Kidney tubule cell (primary cell): Measurements from ENCODE around the gene CTDSPL.

ENCODE experiments used
- DNase-seq: peaks from one replicate; pipeline ENCODE4 v3.0.0-alpha.2; 2018; ENCODE audit warnings: low spot score

Gene CTDSPL

DNA sequence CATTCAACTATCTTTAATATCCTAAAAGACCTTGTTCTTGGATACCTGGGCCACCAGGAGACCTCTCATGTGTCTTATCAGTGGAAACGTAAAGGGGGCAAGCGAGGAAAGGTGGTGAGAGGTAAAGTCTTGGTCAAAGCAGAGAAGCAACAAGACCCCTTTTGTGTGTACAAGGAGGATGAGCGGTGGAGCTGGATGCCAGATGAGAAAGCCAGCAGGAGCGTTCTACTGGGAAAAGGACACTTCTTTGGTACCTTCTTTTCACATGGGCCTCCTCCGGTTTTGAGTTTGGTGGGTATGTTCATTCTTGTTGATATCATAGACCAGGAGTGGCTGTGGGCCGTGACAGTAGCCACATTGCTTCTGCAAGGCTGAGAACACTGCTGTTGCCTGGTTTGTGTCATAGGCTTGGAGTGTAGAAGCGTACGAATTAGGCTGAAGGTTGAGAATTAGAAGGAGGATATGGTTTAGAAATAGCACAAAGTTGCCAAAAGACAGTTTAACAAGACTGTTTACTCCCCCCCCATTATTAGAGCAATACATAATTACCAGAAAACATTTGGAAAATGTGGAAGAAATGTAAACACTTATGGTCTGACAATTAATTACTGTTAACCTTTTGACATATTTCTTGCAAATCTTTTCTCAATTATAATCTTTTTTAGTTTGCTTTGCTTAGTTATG, 82.1 kb downstream of the CTDSPL start:
- DNase-seq = no peak

DNA sequence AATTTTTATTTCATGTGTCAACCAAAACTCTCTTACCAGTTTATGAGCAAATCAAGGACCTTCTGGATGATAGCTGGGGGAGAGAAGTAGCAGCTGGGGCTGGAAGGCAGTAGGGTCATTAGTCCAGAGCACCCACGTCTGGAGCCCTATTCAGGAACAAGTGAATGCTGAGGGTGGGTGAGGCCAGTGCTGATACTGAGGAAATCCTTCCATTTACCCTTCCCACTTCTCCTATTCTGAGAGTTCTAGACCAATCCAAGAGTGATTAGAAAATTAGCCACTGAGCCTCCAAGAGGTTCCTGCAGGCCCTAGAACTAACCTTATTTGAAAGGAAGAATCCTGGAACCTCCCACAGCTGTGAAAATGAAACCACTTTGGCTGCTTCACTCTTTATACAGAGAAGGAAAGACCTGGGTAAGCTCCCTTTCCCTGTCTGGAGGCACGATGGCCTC, 82.7 kb downstream of the CTDSPL start:
- peak; percentile 46 for DNase-seq

DNA sequence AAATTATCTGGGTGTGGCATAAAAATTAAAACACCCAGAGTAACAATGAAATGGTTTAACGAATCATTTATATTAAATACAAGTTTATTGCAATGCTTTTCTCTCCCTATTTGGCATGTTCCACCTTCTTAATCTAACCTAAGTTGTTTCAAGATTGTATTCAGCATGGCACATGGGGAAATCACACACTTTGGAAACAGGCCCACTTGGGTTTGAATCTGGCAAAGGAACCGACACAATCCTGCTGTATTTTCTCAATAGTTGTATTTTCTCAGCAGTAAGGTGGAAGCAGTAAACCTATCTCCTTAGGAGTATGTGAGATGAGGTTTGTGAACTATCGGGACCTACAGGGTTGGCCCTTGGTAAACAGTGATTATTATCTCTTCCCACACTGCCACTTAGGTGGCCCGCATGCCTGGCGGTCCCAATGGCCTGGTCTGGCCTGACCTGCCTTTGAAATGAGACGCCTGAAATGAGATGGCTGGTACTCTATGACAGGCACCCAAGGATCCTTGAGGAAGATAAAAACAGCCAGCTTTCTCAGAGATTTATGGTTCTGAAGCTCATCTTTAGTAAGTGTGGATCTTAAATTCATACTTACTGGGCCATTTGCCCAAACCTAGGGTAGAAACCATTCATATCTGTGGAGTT, 83.6 kb downstream of the CTDSPL start:
- DNase-seq = no peak

- peak; percentile 76 for DNase-seq
These were observed 84.3 kb downstream of the CTDSPL start for GRCh38 chr3:37945807-37946530.

GRCh38 chr3:37946531-37946889, 84.8 kb downstream of the CTDSPL start:
- no peak for DNase-seq

GRCh38 chr3:37949866-37950265, 88.2 kb downstream of the CTDSPL start:
- DNase-seq = no peak

GRCh38 chr3:37952564-37952963, 90.9 kb downstream of the CTDSPL start:
- peak; percentile 62 for DNase-seq

DNA sequence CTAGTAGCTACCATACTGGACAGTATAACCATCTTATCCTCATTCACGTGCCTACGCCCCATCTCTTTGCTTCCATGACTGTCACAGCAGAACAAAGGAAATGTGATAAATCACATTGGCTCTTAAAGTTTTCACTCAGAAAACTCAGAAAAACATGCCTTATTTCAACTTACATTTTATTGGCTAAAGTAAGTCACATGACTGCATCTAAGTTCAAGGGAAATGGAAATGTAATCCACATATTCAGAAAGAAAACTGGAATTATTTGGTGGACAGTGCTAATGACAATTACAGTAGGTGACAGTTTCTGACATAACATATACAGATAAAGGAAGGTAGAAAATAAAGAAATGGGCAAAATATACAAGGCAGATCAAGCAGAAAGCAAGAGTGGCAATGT, 91.5 kb downstream of the CTDSPL start:
- no peak for DNase-seq

- DNase-seq = no peak
These were observed 92.2 kb downstream of the CTDSPL start for GRCh38 chr3:37953707-37954394.

DNA sequence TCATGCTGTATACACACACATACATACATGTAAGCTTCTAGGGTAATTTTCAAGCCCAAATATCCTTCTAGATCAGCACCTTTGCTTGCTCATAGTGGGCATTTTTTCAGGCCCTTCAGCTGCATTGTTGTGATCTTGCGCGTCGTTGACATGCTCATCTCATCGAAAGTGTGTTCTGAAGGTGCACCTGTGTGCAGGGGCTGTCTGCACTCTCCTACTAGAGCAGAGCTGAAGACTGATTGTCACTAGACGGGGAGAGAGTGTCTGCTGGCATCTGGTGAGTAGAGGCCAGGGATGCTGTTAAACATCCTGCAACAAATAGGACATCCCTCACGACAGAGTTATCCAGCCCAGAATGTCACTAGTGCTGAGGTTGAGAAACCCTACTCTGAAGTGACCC, 93.2 kb downstream of the CTDSPL start:
- no peak for DNase-seq

- DNase-seq = no peak
These were observed 94.4 kb downstream of the CTDSPL start for GRCh38 chr3:37955918-37956707.

GRCh38 chr3:37956723-37957538, 95.3 kb downstream of the CTDSPL start:
- DNase-seq = no peak

DNA sequence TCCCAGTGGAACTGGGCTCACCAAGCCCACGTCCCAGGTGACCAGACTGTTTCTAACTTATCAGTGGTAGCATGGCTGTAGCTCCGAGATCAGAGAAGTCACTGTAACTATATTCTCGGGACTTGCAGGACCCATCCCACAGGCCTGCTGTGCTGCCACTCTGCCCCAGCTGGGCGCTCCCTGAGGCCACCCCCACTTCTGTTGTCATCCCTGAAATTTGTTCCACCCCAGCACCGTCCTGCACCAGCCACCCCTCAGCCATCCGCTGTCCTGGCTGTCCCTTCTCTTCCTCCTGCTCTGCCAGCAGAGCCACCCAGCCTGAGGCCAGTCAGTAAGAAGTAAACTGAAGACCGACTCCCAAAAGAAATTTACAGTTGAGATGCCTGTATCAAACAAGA, 95.9 kb downstream of the CTDSPL start:
- no peak for DNase-seq

- DNase-seq = peak; percentile 22
These were observed 100.1 kb downstream of the CTDSPL start for GRCh38 chr3:37961622-37962431.

DNA sequence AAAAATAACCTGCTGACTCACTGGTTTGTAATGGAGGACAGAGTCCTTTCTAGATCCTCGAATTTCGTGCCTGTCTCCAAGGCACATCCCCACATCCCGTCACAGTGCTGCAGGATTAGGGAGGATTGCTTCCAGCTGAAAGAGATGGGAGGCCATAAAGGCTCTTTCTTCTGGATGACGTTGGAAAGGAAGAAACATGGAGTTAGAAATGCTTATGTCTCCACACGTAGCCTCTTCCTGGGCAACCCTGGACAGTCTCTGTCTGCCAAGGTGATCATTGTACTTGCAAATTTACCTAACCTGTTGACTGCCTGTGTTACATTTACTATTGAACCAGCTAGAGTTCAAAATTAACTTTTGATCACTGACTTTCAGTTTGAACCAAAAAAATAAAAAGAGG, 101.3 kb downstream of the CTDSPL start:
- peak; percentile 42 for DNase-seq

DNA sequence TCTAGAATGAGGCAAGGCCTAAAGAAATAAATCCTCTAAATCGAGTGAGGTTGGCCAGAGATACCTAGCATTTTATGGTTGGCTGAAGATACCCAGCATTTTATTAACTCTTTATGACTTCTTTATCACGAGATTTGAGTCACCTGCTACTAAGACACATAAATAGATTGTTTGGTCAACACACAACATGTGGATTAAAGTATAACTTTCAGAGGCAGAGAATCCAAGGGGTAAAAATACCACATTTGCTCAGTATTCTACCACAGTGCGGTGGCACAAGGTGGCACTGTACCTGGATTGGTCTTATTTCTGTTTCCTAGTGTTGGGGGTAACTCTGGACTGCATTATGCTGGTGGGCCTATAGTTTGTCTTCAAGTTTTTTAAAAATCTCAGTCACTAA, 102.0 kb downstream of the CTDSPL start:
- DNase-seq = peak; percentile 88

- no peak for DNase-seq
These were observed 102.5 kb downstream of the CTDSPL start for GRCh38 chr3:37964146-37964545.

- peak; percentile 93 for DNase-seq
These were observed 103.0 kb downstream of the CTDSPL start for GRCh38 chr3:37964716-37965115.

- peak; percentile 67 for DNase-seq
These were observed 105.7 kb downstream of the CTDSPL start for GRCh38 chr3:37967260-37967881.

- DNase-seq = no peak
These were observed 106.5 kb downstream of the CTDSPL start for GRCh38 chr3:37968199-37968598.
